Measurements from ENCODE around the gene OTOG. TPM values are rescaled to one million over a fixed set of nuclear protein-coding genes. Genes with fewer than 3 reads are reported as not detected.

OTOG gene
- total and polyA plus RNA-seq, 2 of the 8 experiments (the other 6 are each of a cell fraction or from before 2014, with no cell fraction given) = 0.41 to 1.5 TPM

DNA sequence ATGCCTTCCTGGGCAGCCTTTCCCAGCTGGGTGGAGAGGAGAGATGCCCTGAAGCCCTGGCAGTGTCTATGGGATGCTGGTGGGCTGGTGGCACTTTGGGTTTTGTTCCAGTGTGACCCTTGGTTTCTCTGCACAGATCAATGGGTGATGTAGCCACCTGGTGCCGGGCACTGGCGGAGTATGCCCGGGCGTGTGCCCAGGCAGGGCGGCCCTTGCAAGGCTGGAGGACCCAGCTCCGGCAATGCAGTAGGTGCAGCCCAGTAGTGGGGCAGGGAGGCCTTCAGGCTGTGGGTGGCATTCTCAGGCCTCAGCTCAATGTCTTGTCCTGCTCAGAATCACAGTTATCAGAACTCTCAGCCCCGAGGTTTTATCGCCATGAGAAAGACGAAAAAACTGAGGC, 11.9 kb downstream of the OTOG start (continued):
- TF ChIP-seq, protein P1, sequence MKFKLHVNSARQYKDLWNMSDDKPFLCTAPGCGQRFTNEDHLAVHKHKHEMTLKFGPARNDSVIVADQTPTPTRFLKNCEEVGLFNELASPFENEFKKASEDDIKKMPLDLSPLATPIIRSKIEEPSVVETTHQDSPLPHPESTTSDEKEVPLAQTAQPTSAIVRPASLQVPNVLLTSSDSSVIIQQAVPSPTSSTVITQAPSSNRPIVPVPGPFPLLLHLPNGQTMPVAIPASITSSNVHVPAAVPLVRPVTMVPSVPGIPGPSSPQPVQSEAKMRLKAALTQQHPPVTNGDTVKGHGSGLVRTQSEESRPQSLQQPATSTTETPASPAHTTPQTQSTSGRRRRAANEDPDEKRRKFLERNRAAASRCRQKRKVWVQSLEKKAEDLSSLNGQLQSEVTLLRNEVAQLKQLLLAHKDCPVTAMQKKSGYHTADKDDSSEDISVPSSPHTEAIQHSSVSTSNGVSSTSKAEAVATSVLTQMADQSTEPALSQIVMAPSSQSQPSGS (IDR thresholded peaks at IDR 0.05; ENCODE audit: low read length) = no peak
- TF ChIP-seq TAF1 (IDR thresholded peaks at IDR 0.05; ENCODE audit: low read depth, low read length) (no peak), CBX5 (IDR thresholded peaks at IDR 0.05; ENCODE audit: low read depth, low read length) (no peak), HDAC2 (IDR thresholded peaks at IDR 0.05; ENCODE audit: borderline replicate concordance in 1 of 2, low read depth in 2 of 2, low read length in 2 of 2) (no peak), MAFK (IDR thresholded peaks at IDR 0.05; ENCODE audit: low read depth, low read length) (no peak), CHD2 (IDR thresholded peaks at IDR 0.05; ENCODE audit: low read length) (no peak)
- TF ChIP-seq, protein P2, sequence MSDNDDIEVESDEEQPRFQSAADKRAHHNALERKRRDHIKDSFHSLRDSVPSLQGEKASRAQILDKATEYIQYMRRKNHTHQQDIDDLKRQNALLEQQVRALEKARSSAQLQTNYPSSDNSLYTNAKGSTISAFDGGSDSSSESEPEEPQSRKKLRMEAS (IDR thresholded peaks at IDR 0.05) = no peak
